AG09319 (cell line): Measurements from ENCODE around the gene LPA.

ENCODE experiments used
- DNase-seq: peaks from one replicate; pipeline ENCODE4 v3.0.0-alpha.2; 2010; ENCODE audit warnings: low read depth; ENCODE audit errors: extremely low read depth
- TF ChIP-seq, protein P1 (sequence below): IDR thresholded peaks from 2 replicates; pipeline ENCODE4 v1.5.1; 2011; ENCODE audit warnings: low read depth, mild to moderate bottlenecking, inconsistent platforms, low read length, moderate library complexity

Gene LPA

DNA sequence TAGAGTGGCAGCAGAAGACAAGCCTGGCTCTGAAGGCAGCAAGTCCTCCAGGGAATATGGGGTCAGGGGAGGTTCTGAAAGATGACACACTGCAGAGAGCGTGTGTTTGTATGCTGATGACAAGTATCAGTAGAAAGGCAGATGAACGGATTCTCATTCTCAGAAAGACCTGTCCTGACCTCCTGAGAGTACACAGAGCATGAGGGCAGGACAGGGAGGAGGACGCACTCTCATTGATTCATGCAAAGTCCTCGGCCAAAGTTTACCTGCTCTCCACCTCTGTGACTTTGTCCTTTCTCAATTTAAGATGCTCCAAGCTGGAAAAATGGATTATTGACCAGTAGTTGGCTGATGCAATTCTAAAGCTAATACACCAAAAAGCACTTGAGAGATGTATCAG, 156.7 kb downstream of the LPA start:
- TF ChIP-seq, protein P1, sequence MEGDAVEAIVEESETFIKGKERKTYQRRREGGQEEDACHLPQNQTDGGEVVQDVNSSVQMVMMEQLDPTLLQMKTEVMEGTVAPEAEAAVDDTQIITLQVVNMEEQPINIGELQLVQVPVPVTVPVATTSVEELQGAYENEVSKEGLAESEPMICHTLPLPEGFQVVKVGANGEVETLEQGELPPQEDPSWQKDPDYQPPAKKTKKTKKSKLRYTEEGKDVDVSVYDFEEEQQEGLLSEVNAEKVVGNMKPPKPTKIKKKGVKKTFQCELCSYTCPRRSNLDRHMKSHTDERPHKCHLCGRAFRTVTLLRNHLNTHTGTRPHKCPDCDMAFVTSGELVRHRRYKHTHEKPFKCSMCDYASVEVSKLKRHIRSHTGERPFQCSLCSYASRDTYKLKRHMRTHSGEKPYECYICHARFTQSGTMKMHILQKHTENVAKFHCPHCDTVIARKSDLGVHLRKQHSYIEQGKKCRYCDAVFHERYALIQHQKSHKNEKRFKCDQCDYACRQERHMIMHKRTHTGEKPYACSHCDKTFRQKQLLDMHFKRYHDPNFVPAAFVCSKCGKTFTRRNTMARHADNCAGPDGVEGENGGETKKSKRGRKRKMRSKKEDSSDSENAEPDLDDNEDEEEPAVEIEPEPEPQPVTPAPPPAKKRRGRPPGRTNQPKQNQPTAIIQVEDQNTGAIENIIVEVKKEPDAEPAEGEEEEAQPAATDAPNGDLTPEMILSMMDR, result no peak
- DNase-seq, result no peak

DNA sequence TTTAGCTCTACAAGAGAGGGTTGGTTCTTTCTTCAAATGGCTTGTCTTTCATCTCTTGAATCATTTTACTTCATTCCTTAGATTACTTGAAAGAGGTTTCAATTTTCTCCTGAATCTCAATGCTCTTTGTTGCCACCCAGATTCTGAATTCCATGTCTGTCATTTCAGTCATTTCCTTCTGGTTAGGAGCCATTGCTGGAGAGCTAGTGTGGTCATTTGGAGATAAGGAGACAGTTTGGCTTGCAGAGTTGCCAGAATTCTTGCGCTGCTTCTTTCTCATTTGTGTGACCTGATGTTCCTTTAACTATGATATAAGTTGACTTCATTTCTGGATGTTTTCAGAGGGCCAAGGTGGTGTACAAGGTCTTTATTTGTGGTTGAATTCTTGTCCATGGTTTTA, 158.1 kb downstream of the LPA start:
- no peak for DNase-seq
- TF ChIP-seq, protein P1, result no peak

DNA sequence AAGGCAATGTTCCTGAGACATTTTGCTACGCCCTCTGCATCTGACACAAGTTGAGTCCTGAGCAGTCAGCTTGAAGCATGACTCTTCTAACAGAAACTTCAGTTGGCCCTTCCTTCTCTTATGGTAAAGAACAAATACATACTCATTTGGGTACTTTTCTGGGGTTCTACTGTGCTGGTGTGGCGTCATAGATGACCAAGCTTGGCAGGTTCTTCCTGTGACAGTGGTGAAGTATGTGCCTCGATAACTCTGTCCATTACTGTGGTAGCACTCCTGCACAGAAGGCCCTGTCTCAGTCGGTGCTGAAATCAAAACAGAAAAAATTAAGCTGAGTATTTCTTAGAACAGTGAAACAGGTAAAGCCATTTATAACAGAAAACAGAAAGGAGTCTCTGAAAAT, 163.4 kb downstream of the LPA start:
- DNase-seq, result no peak
- TF ChIP-seq, protein P1, result no peak

DNA sequence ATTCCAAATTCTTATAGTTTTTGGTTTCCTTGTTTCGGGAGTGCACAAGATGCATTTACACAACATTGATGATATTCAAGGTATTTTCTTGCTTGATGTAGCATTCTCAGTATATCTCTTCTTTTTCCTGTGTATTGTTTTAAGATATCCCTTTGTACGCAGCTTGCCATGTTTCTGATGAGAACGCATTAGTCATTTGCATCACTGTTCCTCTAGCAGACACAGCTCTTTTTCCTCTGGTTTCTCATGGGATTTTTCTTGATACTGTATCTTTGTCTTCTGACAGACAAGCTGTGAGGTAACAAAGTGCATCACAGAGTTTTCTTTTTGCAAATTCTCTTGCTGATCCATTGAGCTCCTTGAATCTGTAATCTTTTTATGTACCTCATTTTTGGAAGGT, 169.5 kb downstream of the LPA start:
- no peak for DNase-seq
- TF ChIP-seq, protein P1, result no peak

DNA sequence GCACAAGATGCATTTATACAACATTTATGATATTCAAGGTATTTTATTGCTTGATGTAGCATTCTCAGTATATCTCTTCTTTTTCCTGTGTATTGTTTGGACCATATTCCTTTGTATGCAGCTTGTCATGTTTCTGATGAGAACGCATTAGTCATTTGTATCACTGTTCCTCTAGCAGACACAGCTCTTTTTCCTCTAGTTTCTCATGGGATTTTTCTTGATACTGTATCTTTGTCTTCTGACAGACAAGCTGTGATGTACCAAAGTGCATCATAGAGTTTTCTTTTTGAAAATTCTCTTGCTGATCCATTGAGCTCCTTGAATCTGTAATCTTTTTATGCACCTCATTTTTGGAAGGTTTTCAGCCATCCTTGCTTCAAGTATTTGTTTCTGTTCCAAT, 175.0 kb downstream of the LPA start:
- DNase-seq, result no peak
- TF ChIP-seq, protein P1, result no peak

DNA sequence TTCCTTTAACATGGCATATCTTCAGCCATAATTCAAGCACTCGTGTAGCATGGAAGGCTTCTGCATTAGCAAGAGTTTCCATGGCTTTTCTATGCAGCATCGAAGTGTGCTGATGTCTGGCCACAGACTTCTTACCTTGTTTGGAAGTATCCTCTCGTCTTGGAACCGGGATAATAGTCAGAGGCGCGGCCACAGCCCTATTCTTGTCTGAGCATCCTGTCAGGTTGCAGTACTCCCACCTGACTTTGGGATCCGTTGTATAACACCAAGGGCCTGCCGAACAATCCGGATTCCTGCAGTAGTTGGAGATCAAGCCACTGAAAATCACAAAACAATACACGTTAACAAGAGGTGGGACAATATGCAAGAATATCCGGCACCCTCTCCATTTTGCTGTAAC, 177.0 kb downstream of the LPA start:
- TF ChIP-seq, protein P1, result no peak
- no peak for DNase-seq
